HepG2 (cell line): ENCODE data around the gene DENND5B. TPM values are rescaled to one million over a fixed set of nuclear protein-coding genes. Genes with fewer than 3 reads are reported as not detected.

Source experiments
- CEBPG ChIP-seq: IDR thresholded peaks from 2 replicates; pipeline ENCODE4 v1.6.1; 2016
- CEBPZ ChIP-seq: IDR thresholded peaks from 2 replicates; pipeline ENCODE4 v1.6.1; 2012; ENCODE audit warnings: low read length, improper control_type of control experiment
- CTCF ChIP-seq: sonication (generic); formaldehyde crosslinking; IDR thresholded peaks from 2 replicates; pipeline ENCODE4 v1.5.0; 2020; ENCODE audit warnings: mild to moderate bottlenecking, missing genetic modification reagents, moderate library complexity
- HCFC1 ChIP-seq: fragments of 150-350 bp; IDR thresholded peaks from 2 replicates; pipeline ENCODE4 v1.6.1; 2014; ENCODE audit warnings: low read depth, low read length
- IKZF4 ChIP-seq: sonication (generic); formaldehyde crosslinking; IDR thresholded peaks from 2 replicates; pipeline ENCODE4 v1.5.1; 2020; ENCODE audit warnings: borderline replicate concordance, mild to moderate bottlenecking, low read depth, missing genetic modification reagents; ENCODE audit errors: not compliant biosample characterization
- NR3C1 ChIP-seq: sonication (generic); formaldehyde crosslinking; IDR thresholded peaks from 2 replicates; pipeline ENCODE4 v1.4.0; 2020; ENCODE audit warnings: missing genetic modification reagents
- RBM22 ChIP-seq: fragments of 200-400 bp; formaldehyde crosslinking; optimal IDR thresholded peaks from 2 replicates; pipeline ENCODE3; 2017; ENCODE audit warnings: mild to moderate bottlenecking, low read length, moderate library complexity
- SP2 ChIP-seq: sonication (generic); formaldehyde crosslinking; IDR thresholded peaks from 2 replicates; pipeline ENCODE4 v1.5.1; 2020; ENCODE audit warnings: mild to moderate bottlenecking, missing genetic modification reagents
- TEAD3 ChIP-seq: optimal IDR thresholded peaks from 2 replicates; pipeline ENCODE3; 2016; ENCODE audit warnings: borderline replicate concordance
- TFAP4 ChIP-seq: sonication (generic); IDR thresholded peaks from 2 replicates; pipeline ENCODE4 v1.6.1; 2016; ENCODE audit warnings: low read depth, borderline replicate concordance
- TFDP1 ChIP-seq: IDR thresholded peaks from 2 replicates; pipeline ENCODE4 v1.6.1; 2016; ENCODE audit warnings: missing compliant biosample characterization, missing genetic modification reagents, borderline replicate concordance
- TFDP2 ChIP-seq: sonication (generic); formaldehyde crosslinking; IDR thresholded peaks from 2 replicates; pipeline ENCODE4 v1.4.0; 2020; ENCODE audit warnings: missing genetic modification reagents
- ZFP90 ChIP-seq: sonication (generic); formaldehyde crosslinking; IDR thresholded peaks from 2 replicates; pipeline ENCODE4 v1.8.0; 2022; ENCODE audit warnings: missing genetic modification reagents, mild to moderate bottlenecking, inconsistent platforms, borderline replicate concordance
- ZNF18 ChIP-seq: sonication (generic); formaldehyde crosslinking; IDR thresholded peaks from 2 replicates; pipeline ENCODE4 v1.8.0; 2022; ENCODE audit warnings: mild to moderate bottlenecking, missing genetic modification reagents; ENCODE audit not compliant: insufficient replicate concordance
- ZNF30 ChIP-seq: sonication (generic); formaldehyde crosslinking; IDR thresholded peaks from 2 replicates; pipeline ENCODE4 v1.5.0; 2020; ENCODE audit warnings: mild to moderate bottlenecking, missing genetic modification reagents
- ZNF605 ChIP-seq: sonication (generic); formaldehyde crosslinking; IDR thresholded peaks from 2 replicates; pipeline ENCODE4 v1.8.0; 2022; ENCODE audit warnings: mild to moderate bottlenecking, missing genetic modification reagents
- ZNF704 ChIP-seq: sonication (generic); formaldehyde crosslinking; IDR thresholded peaks from 2 replicates; pipeline ENCODE4 v1.8.1; 2023; ENCODE audit warnings: mild to moderate bottlenecking, inconsistent platforms, moderate library complexity, missing genetic modification reagents, borderline replicate concordance
- ZSCAN20 ChIP-seq: sonication (generic); formaldehyde crosslinking; IDR thresholded peaks from 2 replicates; pipeline ENCODE4 v1.4.0; 2020; ENCODE audit warnings: missing genetic modification reagents, mild to moderate bottlenecking, borderline replicate concordance
- ZSCAN21 ChIP-seq: sonication (generic); formaldehyde crosslinking; IDR thresholded peaks from 2 replicates; pipeline ENCODE4 v1.8.0; 2022; ENCODE audit warnings: mild to moderate bottlenecking, missing genetic modification reagents, moderate library complexity, borderline replicate concordance
- polyA plus RNA-seq, 8 experiments: library from polyadenylated mRNA; depleted of rRNA in 3 of 8; stranded (reverse) in 7 of 8; unstranded in 1 of 8; fragments of >200 nt; fragmentation: Illumina TruSeq in 4 of 8; extraction: Trizol in 4 of 8; gene quantifications; 2 replicates each; pipeline versions ENCODE4 v1.2.1 to v1.2.3, GENCODE V29; 2011 to 2016; ENCODE audit warnings: low read depth in 4 of 8, missing spikeins in 1 of 8, mixed read lengths in 1 of 8; ENCODE audit not compliant: insufficient read depth in 1 of 8
- total RNA-seq, 5 experiments: library from RNA; depleted of rRNA; stranded (reverse); fragments of >200 nt; fragmentation: Illumina TruSeq; extraction: Trizol; gene quantifications; 2 replicates each; pipeline ENCODE4 v1.2.3, GENCODE V29; 2016; ENCODE audit warnings: low read depth in 1 of 5

Gene DENND5B
- total and polyA plus RNA-seq, 2 of the 13 experiments (the other 11 are each of a cell fraction or from before 2014, with no cell fraction given) = 14.7 to 18.7 TPM

GRCh38 chr12:31363416-31363809 is 227.5 kb downstream of the DENND5B start (continued):
- TF ChIP-seq CEBPZ = no peak
- TF ChIP-seq ZNF18 (CRISPR knock-in tag) = no peak
- no peak for TF ChIP-seq ZFP90 (CRISPR knock-in tag)
- TF ChIP-seq ZNF605 (CRISPR knock-in tag) = no peak
- no peak for TF ChIP-seq NR3C1
- no peak for TF ChIP-seq RBM22
- TF ChIP-seq CEBPG = no peak
- no peak for TF ChIP-seq IKZF4 (CRISPR knock-in tag)
- peak; percentile 17 for TF ChIP-seq TEAD3 (CRISPR knock-in tag)
- TF ChIP-seq HCFC1 = no peak
- TF ChIP-seq ZSCAN21 = no peak
- no peak for TF ChIP-seq ZSCAN20 (CRISPR knock-in tag)
- TF ChIP-seq CTCF (CRISPR knock-in tag) = peak; percentile 11; the same call in 1 of the 2 replicates
- TF ChIP-seq TFDP2 (CRISPR knock-in tag) = 0 out of 2 replicates have a peak, but pooled peaks have one; percentile 11
- TF ChIP-seq TFDP1 (CRISPR knock-in tag) = peak; percentile 20; the same call in 1 of the 2 replicates
- peak; percentile 65 for TF ChIP-seq TFAP4
- no peak for TF ChIP-seq ZNF30 (CRISPR knock-in tag)
- no peak for TF ChIP-seq SP2 (CRISPR knock-in tag)
- TF ChIP-seq ZNF704 (CRISPR knock-in tag) = no peak
